ENCODE data around the gene CAP2.
"Not testable (repeated sequence)": the region's sequence is repeated elsewhere in the genome, so short reads cannot be mapped to it uniquely, and the experiment has no call there.

Gene CAP2

DNA sequence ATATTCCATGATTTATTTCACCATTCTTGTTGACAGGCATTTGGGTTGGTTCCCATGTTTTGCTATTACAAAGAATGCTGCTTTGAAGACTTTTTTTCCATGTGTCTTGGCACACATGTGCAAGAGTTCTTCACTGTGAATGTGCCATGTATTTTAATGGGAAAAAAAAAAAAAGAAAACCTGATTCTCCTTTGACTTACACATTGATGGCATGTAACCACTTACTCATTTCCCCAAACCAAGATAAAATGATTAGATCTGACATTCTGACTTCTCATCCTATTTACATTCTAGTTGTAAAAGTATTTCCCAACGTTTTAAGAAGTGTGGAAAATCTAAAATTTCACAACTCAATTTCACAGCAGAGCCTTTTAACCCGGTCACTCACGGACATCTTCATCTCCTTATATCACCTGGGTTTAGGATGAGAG is 4.4 kb downstream of the CAP2 start:
- no peak for DNase-seq

GRCh38 chr6:17405181-17405943 is 12.0 kb downstream of the CAP2 start:
- not testable (repeated sequence) for DNase-seq

DNA sequence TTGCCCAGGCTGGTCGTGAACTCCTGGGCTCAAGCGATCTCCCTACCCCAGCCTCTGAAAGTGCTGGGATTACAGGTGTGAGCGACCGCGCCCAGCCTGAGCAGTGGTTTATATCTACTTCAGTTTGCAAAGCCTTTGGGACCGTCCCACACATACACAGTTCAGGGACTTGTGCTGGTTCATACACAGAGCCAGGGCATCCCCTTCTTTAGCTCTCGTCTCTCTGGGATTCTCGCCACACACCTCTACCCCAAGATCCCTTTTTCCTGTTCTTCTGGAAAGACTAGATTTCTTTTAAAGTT is 12.5 kb downstream of the CAP2 start:
- no peak for DNase-seq

GRCh38 chr6:17408081-17408480 is 14.7 kb downstream of the CAP2 start:
- DNase-seq, result no peak

DNA sequence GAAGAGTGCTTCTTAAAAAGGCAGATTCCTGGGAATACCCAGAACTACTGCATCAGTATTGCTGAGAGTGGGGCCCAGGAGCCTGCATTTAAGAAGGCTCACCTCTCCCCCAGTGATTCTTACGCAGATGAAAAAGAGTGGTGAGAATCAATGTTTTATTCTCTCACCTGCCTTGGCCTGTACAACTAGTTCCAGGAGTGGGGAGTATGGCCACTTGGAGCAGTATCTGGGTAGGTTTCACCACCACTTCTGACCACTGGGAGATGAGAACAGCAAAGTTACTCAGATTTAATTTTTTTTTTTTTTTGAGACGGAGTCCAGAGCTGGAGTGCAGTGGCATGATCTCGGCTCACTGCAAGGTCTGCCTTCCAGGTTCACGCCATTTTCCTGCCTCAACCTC is 16.9 kb downstream of the CAP2 start:
- DNase-seq, result no peak

DNA sequence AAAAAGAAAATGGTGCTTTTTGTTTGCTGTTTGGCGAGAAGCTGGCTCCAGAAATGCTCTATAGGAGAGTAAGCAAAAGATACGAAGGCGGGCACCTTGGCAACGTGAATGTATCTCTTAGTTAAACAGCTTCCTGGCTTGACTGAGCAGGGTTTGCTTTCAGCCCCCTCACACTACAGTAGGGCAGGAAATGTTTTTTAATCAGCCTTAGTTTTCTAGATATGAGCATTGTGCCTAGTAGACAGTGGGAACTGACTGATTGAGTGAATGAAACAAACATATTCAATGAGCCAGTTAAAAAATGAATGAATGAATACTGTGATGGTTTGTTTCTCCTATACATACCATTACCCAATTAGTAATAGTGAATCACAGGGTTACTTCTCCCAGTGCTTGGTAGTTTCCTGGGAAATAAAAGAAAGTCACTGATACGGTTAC is 19.9 kb downstream of the CAP2 start:
- DNase-seq, result no peak

GRCh38 chr6:17414395-17414794 is 21.0 kb downstream of the CAP2 start:
- not testable (repeated sequence) for DNase-seq

DNA sequence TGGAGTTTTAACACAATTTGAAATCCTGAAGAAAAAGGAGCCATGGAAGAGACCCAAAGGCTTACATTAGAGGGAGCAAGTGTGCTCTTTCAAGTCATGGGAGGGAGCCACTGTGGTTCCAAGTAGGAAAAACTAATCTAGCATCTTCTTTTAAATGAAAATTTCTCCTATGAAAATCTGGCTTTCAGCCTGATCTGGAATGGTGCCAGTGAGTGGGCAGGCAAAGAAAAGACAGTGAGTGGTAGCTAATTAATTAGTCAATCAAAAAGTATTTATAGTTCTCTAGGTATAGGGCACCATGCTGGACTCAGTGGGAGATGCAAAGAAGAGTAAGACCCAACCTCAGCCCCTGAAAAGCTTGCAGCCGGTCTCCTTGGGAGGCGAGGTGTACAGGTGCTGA is 21.9 kb downstream of the CAP2 start:
- DNase-seq, result no peak

DNA sequence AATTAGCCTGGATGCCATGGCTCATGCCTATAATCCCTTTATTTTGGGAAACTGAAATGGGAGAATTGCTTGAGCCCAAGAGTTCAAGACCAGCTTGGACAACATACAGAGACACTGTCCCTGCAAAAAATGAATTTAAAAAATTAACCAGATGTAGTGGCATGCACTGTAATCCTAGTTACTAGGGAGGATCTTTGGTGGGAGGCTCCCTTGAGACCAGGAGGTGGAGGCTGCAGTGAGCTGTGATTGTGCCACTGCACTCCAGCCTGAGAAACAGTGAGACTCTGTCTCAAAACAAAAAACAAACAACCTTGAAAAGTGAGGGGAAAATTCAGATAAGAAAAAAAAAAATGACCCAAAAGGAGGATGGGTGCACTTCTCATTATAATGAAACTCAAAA is 23.4 kb downstream of the CAP2 start:
- DNase-seq, result no peak

DNA sequence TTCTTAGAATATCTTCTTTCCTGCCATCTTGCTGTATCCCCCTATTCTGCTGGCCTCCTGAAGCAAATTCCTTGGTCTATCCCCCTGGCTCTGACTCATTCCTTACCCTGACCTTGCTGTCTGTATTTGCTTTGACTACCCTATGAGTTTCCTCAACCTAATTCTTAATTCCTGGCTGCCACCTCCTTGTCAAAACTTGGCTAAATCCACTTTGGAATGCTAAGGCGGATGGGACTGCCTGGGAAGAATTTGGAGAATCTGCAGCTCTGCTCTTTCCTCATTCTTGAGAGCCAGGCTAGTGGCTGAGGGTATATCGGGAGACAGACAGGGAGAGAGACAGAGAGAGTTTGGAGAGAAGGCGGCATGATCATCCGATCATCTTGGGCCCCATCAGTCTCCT is 24.4 kb downstream of the CAP2 start:
- DNase-seq, result no peak

DNA sequence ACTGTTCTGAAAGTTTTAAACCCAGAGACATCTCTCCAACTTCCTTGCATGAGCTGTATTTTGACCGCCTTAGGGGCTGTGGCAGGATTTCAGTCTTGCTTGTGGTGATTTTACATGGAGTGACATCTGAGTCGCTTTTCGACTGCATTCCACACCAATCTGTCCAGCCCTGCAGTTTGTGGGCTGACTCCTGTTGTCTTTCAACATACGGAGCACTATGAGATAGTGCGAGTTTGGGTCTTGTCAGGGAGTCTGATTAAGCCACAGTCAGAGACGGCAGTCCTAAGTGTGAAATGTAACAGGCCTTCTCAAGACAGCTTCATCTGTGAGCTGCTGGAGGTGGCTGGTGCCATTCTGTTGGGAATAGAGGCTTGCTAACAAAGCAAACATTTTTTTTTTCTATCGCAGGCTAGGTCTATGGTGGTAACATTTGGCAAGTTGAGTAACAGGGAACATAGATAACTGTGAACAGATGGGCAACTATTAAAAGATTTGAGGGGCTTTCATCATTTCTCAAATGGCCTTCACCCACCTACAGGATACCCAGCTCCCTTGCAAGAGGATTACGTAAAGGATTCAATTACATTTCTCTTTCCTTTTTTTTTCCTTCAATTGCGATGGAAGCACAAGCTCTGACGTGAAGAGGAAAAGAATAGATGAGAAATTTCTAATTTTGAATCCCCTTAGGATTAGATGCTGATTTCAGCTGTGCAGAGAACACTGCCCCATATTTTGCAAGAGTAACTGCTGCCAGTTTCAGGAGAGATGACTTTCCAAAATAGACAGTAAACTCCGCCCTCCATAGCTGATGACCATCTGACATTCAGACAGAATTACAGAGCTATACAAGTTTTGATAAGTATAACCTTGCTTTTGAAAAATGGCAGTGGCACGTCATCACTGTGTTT is 25.1 kb downstream of the CAP2 start:
- DNase-seq, result no peak

- no peak for DNase-seq
These were observed 25.8 kb downstream of the CAP2 start for GRCh38 chr6:17419189-17419575.

- DNase-seq, result no peak
These were observed 27.0 kb downstream of the CAP2 start for GRCh38 chr6:17420368-17420767.

- DNase-seq, result no peak
These were observed 28.0 kb downstream of the CAP2 start for GRCh38 chr6:17421406-17421805.

- no peak for DNase-seq
These were observed 29.6 kb downstream of the CAP2 start for GRCh38 chr6:17423026-17423425.

DNA sequence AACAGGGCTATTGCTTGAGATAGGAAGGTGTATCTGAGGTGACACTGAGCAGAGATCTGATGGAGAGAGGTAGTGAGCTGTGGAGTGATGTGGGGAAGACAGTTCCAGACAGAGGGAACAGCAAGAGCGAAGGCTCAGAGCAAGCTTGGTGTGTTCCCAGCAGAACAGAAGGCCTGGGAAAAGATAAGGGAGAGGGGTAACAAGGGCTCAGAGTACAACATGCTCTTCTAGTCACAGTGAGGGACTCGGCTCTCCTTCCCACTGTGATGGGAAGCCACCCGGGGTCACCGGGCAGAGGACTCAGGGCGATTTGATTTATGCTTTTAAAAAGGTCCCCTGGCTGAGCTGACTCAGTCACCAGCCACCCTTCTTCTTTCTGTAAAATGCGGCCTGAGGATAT is 33.7 kb downstream of the CAP2 start:
- DNase-seq, result no peak

DNA sequence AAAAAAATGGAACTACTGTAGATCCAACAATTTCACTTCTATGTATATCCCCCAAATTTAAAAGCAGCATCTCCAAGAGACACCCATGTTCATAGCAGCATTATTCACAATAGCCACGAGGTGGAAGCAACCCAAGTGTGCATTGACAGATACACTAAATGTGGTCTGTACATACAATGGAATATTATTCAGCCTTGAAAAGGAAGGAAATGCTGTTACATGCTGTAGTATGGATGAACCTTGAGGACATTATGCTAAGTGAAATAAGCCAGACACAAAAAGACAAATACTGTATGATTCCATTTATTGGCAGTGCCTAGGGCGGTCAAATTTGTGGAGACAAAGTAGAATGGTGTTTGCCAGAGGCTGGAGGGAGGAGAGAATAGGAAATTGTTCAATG is 34.2 kb downstream of the CAP2 start:
- no peak for DNase-seq

GRCh38 chr6:17428595-17429120 is 35.3 kb downstream of the CAP2 start:
- DNase-seq, result not testable (repeated sequence)

DNA sequence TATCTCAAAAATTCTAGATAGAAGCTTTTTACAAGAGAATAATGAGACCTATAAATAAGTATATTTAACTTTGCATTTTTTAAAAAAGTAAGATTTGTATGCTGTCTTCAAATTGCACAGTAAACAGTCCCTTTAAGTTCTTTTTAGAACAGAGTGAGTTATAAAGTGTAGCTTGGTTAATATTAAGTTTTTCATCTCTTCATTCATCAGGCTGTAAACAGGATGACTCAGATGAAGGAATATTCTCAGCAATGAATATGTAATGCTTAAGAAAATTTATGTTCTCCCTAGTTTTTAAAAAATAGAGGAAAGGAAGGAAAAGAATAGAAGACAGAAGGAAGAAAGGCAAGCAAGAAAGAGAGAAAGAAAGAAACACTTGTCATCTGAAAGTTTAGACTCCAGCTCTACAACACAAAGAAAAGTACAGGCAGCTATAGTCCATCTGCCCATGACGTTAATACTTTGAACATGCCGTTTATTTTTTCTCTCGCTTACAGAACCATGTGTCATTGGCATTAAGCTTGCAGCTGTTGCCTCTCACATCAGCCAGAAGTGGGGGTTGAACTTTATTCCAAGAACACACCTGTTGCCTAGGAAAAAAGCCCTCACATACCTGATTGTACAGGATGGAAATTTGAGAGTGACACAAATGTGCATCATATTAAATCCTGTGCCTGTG is 36.1 kb downstream of the CAP2 start:
- DNase-seq, result no peak

DNA sequence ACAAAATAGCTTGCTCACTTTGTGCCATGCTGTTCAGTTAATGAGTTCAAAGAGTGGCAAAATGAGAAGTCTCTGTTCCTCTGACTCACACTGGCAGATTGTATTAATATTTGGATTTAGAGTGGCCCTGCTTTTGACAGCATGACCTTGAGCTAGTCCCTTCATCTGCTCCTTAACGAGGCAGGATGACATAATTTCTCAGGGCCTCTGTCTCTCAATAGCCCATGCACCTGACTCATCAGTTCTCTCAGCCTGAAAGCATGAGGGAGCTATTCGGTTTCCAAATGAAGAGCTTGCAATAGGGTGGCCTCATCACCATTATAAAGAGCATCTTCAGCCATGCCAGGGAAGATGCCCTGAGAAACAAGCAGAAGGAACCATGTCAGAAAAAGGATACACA is 38.2 kb downstream of the CAP2 start:
- no peak for DNase-seq

DNA sequence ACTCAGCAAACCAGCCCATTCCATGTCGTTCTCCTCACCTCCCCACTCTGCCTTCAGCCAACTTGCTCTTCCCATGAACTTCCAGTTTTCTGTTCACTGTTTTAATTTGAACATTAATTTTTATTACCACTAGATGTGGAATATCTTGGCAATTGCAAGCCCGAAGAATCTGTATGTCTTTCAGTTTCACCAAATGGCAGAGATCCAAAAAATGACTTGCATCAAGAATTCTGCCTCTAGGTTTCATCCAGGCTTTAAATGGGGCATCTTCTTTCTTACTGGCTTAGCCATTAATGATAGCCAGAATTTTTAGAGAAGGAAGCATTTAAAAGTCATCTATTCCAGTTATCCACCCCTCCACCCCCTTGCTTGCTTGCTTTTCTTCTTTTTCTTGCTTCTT is 39.0 kb downstream of the CAP2 start:
- DNase-seq, result no peak

GRCh38 chr6:17439243-17439993 is 46.0 kb downstream of the CAP2 start:
- DNase-seq, result no peak

GRCh38 chr6:17440811-17441210 is 47.4 kb downstream of the CAP2 start:
- DNase-seq, result not testable (repeated sequence)

All from CD4-positive, alpha-beta T cell treated with Interleukin-6 for 4 hours (primary cell).